IPS-NIHi11 (cell line): ENCODE results near the gene ACTRT3.
"Not testable (repeated sequence)": the region's sequence is repeated elsewhere in the genome, so short reads cannot be mapped to it uniquely, and the experiment has no call there.

Source experiments
- DNase-seq: peaks from one replicate; pipeline ENCODE4 v3.0.0; 2012; ENCODE audit warnings: mixed read lengths, low spot score

The ACTRT3 gene

GRCh38 chr3:169772897-169773816, 3.8 kb upstream of the ACTRT3 start, which contains the start of gene MYNN:
TSS of gene MYNN (plus strand) at chr3:169773396. CDS start at chr3:169774296, 900 bp downstream.
- peak; percentile 84 for DNase-seq

GRCh38 chr3:169772305-169772896, 3.0 kb upstream of the ACTRT3 start:
- DNase-seq, result peak; percentile 59

- peak; percentile 35 for DNase-seq
These were observed 2.3 kb upstream of the ACTRT3 start for GRCh38 chr3:169771497-169772304.

GRCh38 chr3:169764882-169765612, 4.3 kb downstream of the ACTRT3 start, which contains the start of gene TERC:
TSS of gene TERC (minus strand) at chr3:169765060.
- DNase-seq, result peak; percentile 82

- DNase-seq, result peak; percentile 23
These were observed 5.0 kb downstream of the ACTRT3 start for GRCh38 chr3:169764312-169764881.

GRCh38 chr3:169760479-169760878, 8.9 kb downstream of the ACTRT3 start:
- no peak for DNase-seq

- no peak for DNase-seq
These were observed 10.1 kb downstream of the ACTRT3 start for GRCh38 chr3:169759256-169759655.

- no peak for DNase-seq
These were observed 10.9 kb downstream of the ACTRT3 start for GRCh38 chr3:169758359-169758994.

- DNase-seq, result no peak
These were observed 13.9 kb downstream of the ACTRT3 start for GRCh38 chr3:169755488-169755887.

GRCh38 chr3:169754711-169755110, 14.7 kb downstream of the ACTRT3 start:
- no peak for DNase-seq

- DNase-seq, result no peak
These were observed 17.5 kb downstream of the ACTRT3 start for GRCh38 chr3:169751875-169752274.

- DNase-seq, result no peak
These were observed 18.7 kb downstream of the ACTRT3 start for GRCh38 chr3:169750665-169751064.

- DNase-seq, result no peak
These were observed 20.7 kb downstream of the ACTRT3 start for GRCh38 chr3:169748670-169749069.

GRCh38 chr3:169746924-169747323, 22.4 kb downstream of the ACTRT3 start:
- DNase-seq, result no peak

- DNase-seq, result peak; percentile 23
These were observed 24.9 kb downstream of the ACTRT3 start for GRCh38 chr3:169744366-169745054.

- peak; percentile 33 for DNase-seq
These were observed 30.3 kb downstream of the ACTRT3 start for GRCh38 chr3:169739067-169739466.

- not testable (repeated sequence) for DNase-seq
These were observed 37.5 kb downstream of the ACTRT3 start for GRCh38 chr3:169731857-169732256.

GRCh38 chr3:169722724-169723123, 46.6 kb downstream of the ACTRT3 start:
- no peak for DNase-seq

GRCh38 chr3:169718415-169718814, 50.9 kb downstream of the ACTRT3 start:
- DNase-seq, result not testable (repeated sequence)
